T-helper 17 cell (primary cell): ENCODE results near the gene SKOR2. TPM values are rescaled to one million over a fixed set of nuclear protein-coding genes. Genes with fewer than 3 reads are reported as not detected.

ENCODE experiments used
- ATAC-seq: fragments of 150-1000 bp; cut with Tn5 transposase; 2 replicates; pipeline ENCODE4 v1.10.0; 2021; ENCODE audit warnings: mild to moderate bottlenecking, moderate library complexity
- DNase-seq, 3 donors: peaks; one replicate each; pipeline versions ENCODE4 v3.0.0 to v3.0.0-alpha.2; 2020 to 2021
- H3K9me3 ChIP-seq: one replicate; pipeline ENCODE4 v1.7.0; 2013; ENCODE audit warnings: low read length, mild to moderate bottlenecking; ENCODE audit not compliant: control insufficient read depth, poor library complexity, severe bottlenecking
- H3K27ac Mint-ChIP-seq: one replicate; pipeline ENCODE4 v1.8.0; 2022; ENCODE audit warnings: mild to moderate bottlenecking, moderate library complexity, mixed read lengths
- H3K27me3 Mint-ChIP-seq: one replicate; pipeline ENCODE4 v1.8.0; 2022; ENCODE audit warnings: mixed read lengths
- H3K36me3 Mint-ChIP-seq: one replicate; pipeline ENCODE4 v1.8.0; 2022; ENCODE audit warnings: low read depth, mixed read lengths
- H3K4me1 Mint-ChIP-seq: one replicate; pipeline ENCODE4 v1.8.0; 2022; ENCODE audit warnings: mild to moderate bottlenecking, mixed read lengths
- H3K4me3 Mint-ChIP-seq: one replicate; pipeline ENCODE4 v1.8.0; 2022; ENCODE audit warnings: mild to moderate bottlenecking, moderate library complexity, mixed read lengths
- total RNA-seq, 4 donors: library from RNA in 2 of 4; stranded (reverse) in 2 of 4; gene quantifications; one replicate each; pipeline ENCODE4 v1.2.3 and lab custom pipeline; 2022 to 2026

SKOR2 gene, protein sequence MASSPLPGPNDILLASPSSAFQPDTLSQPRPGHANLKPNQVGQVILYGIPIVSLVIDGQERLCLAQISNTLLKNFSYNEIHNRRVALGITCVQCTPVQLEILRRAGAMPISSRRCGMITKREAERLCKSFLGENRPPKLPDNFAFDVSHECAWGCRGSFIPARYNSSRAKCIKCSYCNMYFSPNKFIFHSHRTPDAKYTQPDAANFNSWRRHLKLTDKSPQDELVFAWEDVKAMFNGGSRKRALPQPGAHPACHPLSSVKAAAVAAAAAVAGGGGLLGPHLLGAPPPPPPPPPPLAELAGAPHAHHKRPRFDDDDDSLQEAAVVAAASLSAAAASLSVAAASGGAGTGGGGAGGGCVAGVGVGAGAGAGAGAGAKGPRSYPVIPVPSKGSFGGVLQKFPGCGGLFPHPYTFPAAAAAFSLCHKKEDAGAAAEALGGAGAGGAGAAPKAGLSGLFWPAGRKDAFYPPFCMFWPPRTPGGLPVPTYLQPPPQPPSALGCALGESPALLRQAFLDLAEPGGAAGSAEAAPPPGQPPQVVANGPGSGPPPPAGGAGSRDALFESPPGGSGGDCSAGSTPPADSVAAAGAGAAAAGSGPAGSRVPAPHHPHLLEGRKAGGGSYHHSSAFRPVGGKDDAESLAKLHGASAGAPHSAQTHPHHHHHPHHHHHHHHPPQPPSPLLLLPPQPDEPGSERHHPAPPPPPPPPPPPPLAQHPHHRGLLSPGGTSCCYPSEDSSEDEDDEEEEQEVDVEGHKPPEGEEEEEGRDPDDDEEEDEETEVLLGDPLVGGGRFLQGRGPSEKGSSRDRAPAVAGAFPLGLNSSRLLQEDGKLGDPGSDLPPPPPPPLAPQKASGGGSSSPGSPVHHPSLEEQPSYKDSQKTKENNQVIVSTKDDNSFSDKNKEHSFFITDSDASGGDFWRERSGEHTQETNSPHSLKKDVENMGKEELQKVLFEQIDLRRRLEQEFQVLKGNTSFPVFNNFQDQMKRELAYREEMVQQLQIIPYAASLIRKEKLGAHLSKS
- not detected for total RNA-seq
- total RNA-seq (lab: John Stamatoyannopoulos, UW), result 0 to 0.08 reads per million in 2 donors

DNA sequence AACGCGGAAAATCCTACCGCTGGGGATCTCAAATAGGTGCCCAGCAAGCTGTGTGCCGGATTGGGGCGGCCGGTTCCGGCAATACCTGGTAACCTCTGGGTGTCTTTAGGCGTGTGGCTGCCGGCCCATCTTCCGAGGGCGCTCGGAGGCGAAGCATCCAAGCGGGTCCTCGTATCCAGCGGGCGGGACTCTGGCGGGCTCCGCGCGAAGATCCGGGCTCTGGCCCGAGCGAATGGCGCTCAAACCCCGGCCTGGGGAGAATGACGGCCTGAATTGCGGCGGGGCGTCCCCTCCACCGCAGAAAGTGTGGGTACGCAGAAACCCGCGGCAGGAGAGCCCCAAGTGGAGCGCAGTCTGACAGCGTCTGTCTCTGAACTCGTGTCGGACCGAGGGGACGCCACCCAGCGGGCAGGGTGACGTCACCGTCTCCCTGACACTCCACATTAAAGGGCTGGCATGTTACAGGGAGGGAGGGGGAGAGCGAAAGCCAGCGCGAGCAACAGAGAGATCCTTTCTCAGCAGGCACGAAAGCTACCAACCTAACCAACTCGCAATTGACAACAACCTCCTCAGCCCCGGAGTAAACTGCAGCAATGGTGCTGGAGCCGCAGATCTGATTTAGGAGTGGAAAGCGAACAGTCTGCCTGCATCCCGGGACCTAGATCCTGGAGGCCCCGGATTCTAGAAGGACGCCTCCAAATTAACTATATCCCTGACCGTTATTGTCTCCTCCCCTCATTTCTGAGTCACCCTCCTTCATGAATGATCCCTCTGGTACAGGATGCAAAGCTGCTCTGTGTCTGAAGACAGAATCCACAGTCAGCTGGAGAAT is at the start of gene SKOR2:
Gene SKOR2 (minus strand): TSS at position 372 of the 832 bp plus-strand sequence. CDS start 2,477 bp downstream, outside the sequence.
- H3K36me3 Mint-ChIP-seq, result no peaks in the 10 kb centered on the region
- no peak for ATAC-seq
- no peaks in the 10 kb centered on the region for H3K9me3 ChIP-seq
- peaks cover 77% of the 10 kb centered on the region for H3K27me3 Mint-ChIP-seq
- H3K27ac Mint-ChIP-seq, result no peak within 1 kb of the TSS
- DNase-seq, result no peak
- no peak within 1 kb of the TSS for H3K4me3 Mint-ChIP-seq
- H3K4me1 Mint-ChIP-seq, result peaks cover 2% of the 10 kb centered on the region

GRCh38 chr18:47296462-47296861 is 45.0 kb upstream of the SKOR2 start:
- Mint-ChIP-seq H3K27ac (no peak overlapping the region), H3K36me3 (peaks cover under 1% of the 10 kb centered on the region), H3K4me3 (no peak overlapping the region), H3K27me3 (peaks cover 16% of the 10 kb centered on the region), H3K4me1 (no peaks in the 10 kb centered on the region)
- H3K9me3 ChIP-seq, result no peaks in the 10 kb centered on the region
- ATAC-seq (no peak), DNase-seq (no peak)

- no peak for ATAC-seq
- no peak for DNase-seq
- H3K36me3 Mint-ChIP-seq, result no peaks in the 10 kb centered on the region
- H3K27ac Mint-ChIP-seq, result no peak overlapping the region
- no peak overlapping the region for H3K4me3 Mint-ChIP-seq
- no peaks in the 10 kb centered on the region for H3K9me3 ChIP-seq
- H3K4me1 Mint-ChIP-seq, result no peaks in the 10 kb centered on the region
- H3K27me3 Mint-ChIP-seq, result peaks cover 28% of the 10 kb centered on the region
Observed at GRCh38 chr18:47294801-47295200, 43.3 kb upstream of the SKOR2 start.

DNA sequence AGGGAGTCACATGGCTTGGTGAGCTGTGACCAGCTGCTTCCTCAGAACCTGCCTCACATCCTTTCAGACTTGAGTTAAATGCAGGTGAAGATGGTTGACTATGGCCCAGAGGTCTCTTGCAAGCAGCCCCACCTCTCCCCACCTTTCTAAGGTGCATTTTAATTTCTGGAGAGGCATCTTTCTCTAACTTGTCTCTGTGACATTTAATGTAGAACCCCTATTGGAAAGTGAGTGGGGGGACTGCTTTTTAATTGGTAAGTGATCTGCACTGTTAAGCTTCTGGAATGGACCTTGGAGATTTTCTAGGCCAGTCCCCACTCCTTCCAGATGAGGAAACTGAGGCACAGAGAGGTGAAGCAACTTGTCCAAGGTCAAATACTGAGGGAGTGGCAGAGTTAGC is 37.3 kb upstream of the SKOR2 start:
- peaks cover 4% of the 10 kb centered on the region for H3K4me1 Mint-ChIP-seq
- DNase-seq (no peak), ATAC-seq (no peak)
- H3K36me3 Mint-ChIP-seq, result no peaks in the 10 kb centered on the region
- no peaks in the 10 kb centered on the region for H3K9me3 ChIP-seq
- H3K4me3 Mint-ChIP-seq, result no peak overlapping the region
- H3K27ac Mint-ChIP-seq, result no peak overlapping the region
- H3K27me3 Mint-ChIP-seq, result peaks cover 45% of the 10 kb centered on the region

DNA sequence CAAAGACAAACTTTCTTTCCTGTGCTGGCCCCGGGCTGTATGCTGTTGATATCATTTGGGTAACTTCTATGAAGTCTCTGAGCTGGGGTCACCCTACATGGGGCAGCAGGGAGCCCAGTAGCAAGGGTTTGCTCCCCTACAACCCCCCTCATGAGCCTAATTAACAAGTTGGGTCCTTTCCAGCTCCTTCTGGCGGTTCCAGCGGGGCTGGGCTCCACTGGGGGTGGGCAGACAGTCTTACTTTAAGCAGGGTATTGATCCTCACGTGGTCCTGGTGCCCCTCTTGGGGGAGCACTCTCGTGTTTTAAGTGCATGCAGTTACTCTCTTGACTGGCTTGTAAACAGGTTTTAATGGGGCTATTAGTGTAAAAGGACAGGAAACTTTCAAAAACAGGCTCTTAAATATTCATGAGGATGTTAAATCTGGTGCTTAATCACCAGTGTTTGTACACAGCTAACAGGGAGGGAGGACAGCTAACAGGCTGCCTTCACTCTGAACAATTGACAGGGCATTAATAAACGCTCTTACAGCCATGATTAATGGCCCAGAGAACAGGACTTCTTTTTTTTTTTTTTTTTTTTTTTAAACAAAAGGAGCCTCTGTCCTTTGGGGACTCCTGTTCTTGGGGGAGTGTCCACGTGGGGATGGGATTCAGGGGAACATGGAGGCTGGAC is 36.6 kb upstream of the SKOR2 start:
- ATAC-seq (no peak), DNase-seq (no peak)
- no peaks in the 10 kb centered on the region for H3K36me3 Mint-ChIP-seq
- no peak overlapping the region for H3K4me3 Mint-ChIP-seq
- no peaks in the 10 kb centered on the region for H3K9me3 ChIP-seq
- H3K27me3 Mint-ChIP-seq, result peaks cover 52% of the 10 kb centered on the region
- peaks cover 4% of the 10 kb centered on the region for H3K4me1 Mint-ChIP-seq
- H3K27ac Mint-ChIP-seq, result no peak overlapping the region

GRCh38 chr18:47286776-47287410 is 35.4 kb upstream of the SKOR2 start:
- Mint-ChIP-seq H3K4me1 (peaks cover 4% of the 10 kb centered on the region), H3K36me3 (no peaks in the 10 kb centered on the region), H3K4me3 (no peak overlapping the region), H3K27ac (no peak overlapping the region), H3K27me3 (peaks cover 43% of the 10 kb centered on the region)
- DNase-seq, result no peak
- ATAC-seq, result no peak
- H3K9me3 ChIP-seq, result no peaks in the 10 kb centered on the region

- DNase-seq, result no peak
- Mint-ChIP-seq H3K27me3 (peaks cover 39% of the 10 kb centered on the region), H3K4me1 (peaks cover 4% of the 10 kb centered on the region), H3K4me3 (no peak overlapping the region), H3K27ac (no peak overlapping the region), H3K36me3 (no peaks in the 10 kb centered on the region)
- no peak for ATAC-seq
- no peaks in the 10 kb centered on the region for H3K9me3 ChIP-seq
Observed at GRCh38 chr18:47285456-47285855, 34.0 kb upstream of the SKOR2 start.

DNA sequence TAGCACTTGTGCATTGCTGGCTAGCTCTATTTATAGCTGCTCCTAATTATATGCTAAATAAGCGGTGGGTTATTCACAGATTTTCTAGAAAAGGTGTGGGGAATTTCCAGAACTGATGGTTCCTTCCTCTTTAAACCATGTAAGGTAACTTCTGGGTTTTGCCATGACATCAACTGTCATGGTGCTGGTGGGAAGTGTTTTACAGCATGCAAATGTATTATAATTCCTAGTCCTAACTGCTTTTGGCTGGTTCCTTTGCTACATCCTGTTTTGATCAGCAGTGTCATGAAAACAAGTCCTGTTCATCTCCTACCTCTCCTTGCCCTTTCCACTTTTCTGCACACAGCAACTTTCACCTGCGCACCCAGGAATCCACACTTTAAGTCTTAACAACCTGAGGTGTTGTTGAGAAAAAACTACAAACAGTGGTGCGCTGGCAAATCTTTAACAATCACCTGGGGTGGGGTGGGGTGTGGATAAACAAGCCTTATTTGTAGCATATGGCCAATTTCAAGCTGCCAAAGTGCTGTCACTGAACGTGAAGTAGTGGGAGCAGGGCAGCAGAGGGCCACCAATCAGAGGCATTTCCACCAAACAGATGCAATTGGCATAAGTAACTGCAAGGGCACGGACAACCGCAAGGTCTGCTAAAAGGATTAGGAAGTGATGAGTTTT is 33.4 kb upstream of the SKOR2 start:
- no peaks in the 10 kb centered on the region for H3K9me3 ChIP-seq
- H3K27me3 Mint-ChIP-seq, result peaks cover 37% of the 10 kb centered on the region
- no peak for ATAC-seq
- peaks cover 4% of the 10 kb centered on the region for H3K4me1 Mint-ChIP-seq
- no peak for DNase-seq
- no peak overlapping the region for H3K27ac Mint-ChIP-seq
- no peaks in the 10 kb centered on the region for H3K36me3 Mint-ChIP-seq
- H3K4me3 Mint-ChIP-seq, result no peak overlapping the region

DNA sequence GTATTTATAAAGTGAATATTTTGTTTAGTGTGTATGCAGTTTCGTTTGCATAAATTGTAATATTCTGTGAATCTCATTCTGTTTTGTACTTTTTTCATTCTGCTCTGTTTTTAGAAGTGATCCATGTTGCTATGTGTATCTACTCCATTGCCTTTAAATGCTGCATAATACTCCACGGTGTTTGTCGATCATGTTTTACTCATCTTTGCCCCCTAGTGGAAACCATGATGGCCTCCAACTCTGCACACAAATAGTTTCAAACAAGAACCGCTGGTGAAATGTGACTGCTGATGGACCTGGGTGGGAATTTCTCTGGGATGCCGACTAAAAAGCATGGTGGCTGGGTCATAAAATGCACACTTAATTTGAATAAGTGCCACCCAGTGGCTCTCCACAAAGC is 32.0 kb upstream of the SKOR2 start:
- ATAC-seq (no peak), DNase-seq (no peak)
- H3K4me1 Mint-ChIP-seq, result peaks cover 4% of the 10 kb centered on the region
- H3K9me3 ChIP-seq, result no peaks in the 10 kb centered on the region
- no peak overlapping the region for H3K4me3 Mint-ChIP-seq
- H3K27ac Mint-ChIP-seq, result no peak overlapping the region
- H3K27me3 Mint-ChIP-seq, result peaks cover 40% of the 10 kb centered on the region
- H3K36me3 Mint-ChIP-seq, result no peaks in the 10 kb centered on the region

DNA sequence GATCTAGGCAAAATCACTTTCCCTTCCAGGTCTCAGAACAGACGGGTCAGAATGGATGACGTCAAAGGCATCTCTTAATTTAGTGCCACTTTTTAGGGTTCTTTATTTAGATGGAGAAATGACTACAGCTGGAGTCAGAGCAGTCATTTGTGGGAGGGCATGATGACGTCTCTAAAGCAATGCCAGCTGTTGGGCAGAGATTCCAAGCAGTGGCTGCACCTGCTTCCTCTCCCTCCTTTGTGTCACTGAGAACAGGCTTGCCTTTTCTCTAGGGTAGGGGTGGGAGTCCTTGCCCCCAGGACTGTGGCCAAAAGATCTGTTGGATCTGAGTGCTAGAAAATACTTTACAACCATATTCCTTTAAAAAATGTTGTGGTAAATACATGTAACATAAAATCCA is 28.7 kb upstream of the SKOR2 start:
- no peaks in the 10 kb centered on the region for H3K36me3 Mint-ChIP-seq
- no peaks in the 10 kb centered on the region for H3K9me3 ChIP-seq
- no peak overlapping the region for H3K27ac Mint-ChIP-seq
- peaks cover 50% of the 10 kb centered on the region for H3K27me3 Mint-ChIP-seq
- H3K4me3 Mint-ChIP-seq, result no peak overlapping the region
- H3K4me1 Mint-ChIP-seq, result peaks cover 4% of the 10 kb centered on the region
- DNase-seq (no peak), ATAC-seq (no peak)

GRCh38 chr18:47274961-47275360 is 23.5 kb upstream of the SKOR2 start:
- no peak for ATAC-seq
- Mint-ChIP-seq H3K36me3 (no peaks in the 10 kb centered on the region), H3K4me3 (no peak overlapping the region), H3K27ac (no peak overlapping the region), H3K27me3 (peaks cover 46% of the 10 kb centered on the region), H3K4me1 (no peaks in the 10 kb centered on the region)
- no peak for DNase-seq
- H3K9me3 ChIP-seq, result no peaks in the 10 kb centered on the region
